ENCODE data around the gene SBDS.

GRCh38 chr7:66950763-66951162, 44.6 kb downstream of the SBDS start:
- TF ChIP-seq CTCF (IDR thresholded peaks at IDR 0.05): no peak
- no peak for TF ChIP-seq POLR2A (IDR thresholded peaks at IDR 0.05)
